Keratinocyte (primary cell): ENCODE measurements around the gene CHSY3.

Experiments
- CTCF ChIP-seq, 3 experiments: IDR thresholded peaks in 1 of 3; conservative IDR thresholded peaks in 1 of 3; optimal IDR thresholded peaks in 1 of 3; 2 replicates in 2 of 3; 3 replicates in 1 of 3; pipeline versions ENCODE3 to v1.5.1; 2011; ENCODE audit warnings: low read length in 3 of 3, mild to moderate bottlenecking in 3 of 3, moderate library complexity in 2 of 3, control low read depth in 1 of 3, inconsistent platforms in 1 of 3; ENCODE audit not compliant: insufficient read depth in 2 of 3; ENCODE audit errors: extremely low read depth in 1 of 3
- EZH2 ChIP-seq: IDR thresholded peaks from one replicate; pipeline ENCODE4 v1.6.1; 2012; ENCODE audit warnings: inconsistent platforms, mild to moderate bottlenecking, low read length, moderate library complexity

GRCh38 chr5:130090569-130091270 lies 186.5 kb downstream of the CHSY3 start:
- TF ChIP-seq CTCF (optimal IDR thresholded peaks at IDR 0.05 in 1 of 3, IDR thresholded peaks at IDR 0.05 in 1 of 3, conservative IDR thresholded peaks at IDR 0.05 in 1 of 3; ENCODE audit: extremely low read depth in 1 of 3, insufficient read depth in 2 of 3, low read length in 3 of 3) (no peak), EZH2 (no peak)
